Colonic mucosa (tissue), 4 donors: ENCODE measurements around the gene MACROH2A1. TPM values are rescaled to one million over a fixed set of nuclear protein-coding genes. Genes with fewer than 3 reads are reported as not detected.
A peak's percentile ranks its signal among the peaks of the same experiment; 100 is the strongest.

Source experiments
- DNase-seq: peaks from one replicate; pipeline ENCODE4 v3.0.0-alpha.2; 2020
- H3K27ac ChIP-seq: fragments of 200-600 bp; one replicate; pipeline ENCODE4 v1.8.0; 2021
- H3K27me3 ChIP-seq: fragments of 200-600 bp; one replicate; pipeline ENCODE4 v1.8.0; 2021
- H3K36me3 ChIP-seq: fragments of 200-600 bp; one replicate; pipeline ENCODE4 v1.8.0; 2021
- H3K4me1 ChIP-seq: fragments of 200-600 bp; one replicate; pipeline ENCODE4 v1.8.0; 2021; ENCODE audit warnings: mild to moderate bottlenecking
- H3K4me3 ChIP-seq: fragments of 200-600 bp; one replicate; pipeline ENCODE4 v1.8.0; 2021
- H3K9ac ChIP-seq, 2 donors: one replicate each; pipeline ENCODE4 v1.7.0; 2013; ENCODE audit warnings: control low read depth in 2 of 2, low read depth in 2 of 2, low read length in 2 of 2
- H3K9me3 ChIP-seq: fragments of 200-600 bp; one replicate; pipeline ENCODE4 v1.8.0; 2021
- CTCF ChIP-seq: fragments of 200-600 bp; IDR thresholded peaks from one replicate; pipeline ENCODE4 v1.8.0; 2022; ENCODE audit warnings: antibody characterized with exemption, mild to moderate bottlenecking
- intact Hi-C: fragments of 100-400 bp; cut with DNase I; formaldehyde crosslinking; loops from one replicate; pipeline ENCODE4 v1.14.1; 2022
- total RNA-seq, 2 donors: library from RNA; stranded (reverse); fragmentation: NEBNext Ultra II Directional in 1 of 2; extraction: Animal tissue kit (Norgen Biotek cat#: 25700) in 1 of 2; gene quantifications; one replicate each; pipeline ENCODE4 v1.2.1, GENCODE V29; 2021
- donor health status: healthy.
- donor health status: DM: no; HTN: no; CAD: no.
- donor health status: DM: no; HTN: no; CAD: no.

The MACROH2A1 gene
- total RNA-seq, 2 donors from 2014 or later, result 191 to 323 TPM

GRCh38 chr5:135445306-135445985 is 46.4 kb upstream of the MACROH2A1 start:
- Histone ChIP-seq H3K9ac (no peak overlapping the region), H3K36me3 (no peaks in the 10 kb centered on the region), H3K27me3 (no peaks in the 10 kb centered on the region), H3K4me3 (no peak overlapping the region), H3K27ac (no peak overlapping the region), H3K4me1 (no peaks in the 10 kb centered on the region), H3K9me3 (no peaks in the 10 kb centered on the region)
- no peak for DNase-seq
- intact Hi-C loops, result no loop called here
- TF ChIP-seq CTCF, result no peak

- Histone ChIP-seq H3K36me3 (no peaks in the 10 kb centered on the region), H3K4me1 (no peaks in the 10 kb centered on the region), H3K27me3 (no peaks in the 10 kb centered on the region), H3K4me3 (no peak overlapping the region), H3K9ac (no peak overlapping the region), H3K27ac (no peak overlapping the region), H3K9me3 (no peaks in the 10 kb centered on the region)
- intact Hi-C loops, result no loop called here
- no peak for TF ChIP-seq CTCF
- DNase-seq, result no peak
These were observed 45.9 kb upstream of the MACROH2A1 start for GRCh38 chr5:135444881-135445280.

- intact Hi-C loops, result no loop called here
- no peak overlapping the region for H3K9ac ChIP-seq
- H3K27ac ChIP-seq, result no peak overlapping the region
- no peaks in the 10 kb centered on the region for H3K27me3 ChIP-seq
- no peak for TF ChIP-seq CTCF
- DNase-seq, result no peak
- H3K9me3 ChIP-seq, result no peaks in the 10 kb centered on the region
- no peaks in the 10 kb centered on the region for H3K4me1 ChIP-seq
- no peak overlapping the region for H3K4me3 ChIP-seq
- H3K36me3 ChIP-seq, result no peaks in the 10 kb centered on the region
These were observed 45.3 kb upstream of the MACROH2A1 start for GRCh38 chr5:135444360-135444759.

GRCh38 chr5:135443161-135443960 is 44.3 kb upstream of the MACROH2A1 start:
- H3K27ac ChIP-seq, result no peak overlapping the region
- no peaks in the 10 kb centered on the region for H3K9me3 ChIP-seq
- H3K9ac ChIP-seq, result no peak overlapping the region
- no peaks in the 10 kb centered on the region for H3K36me3 ChIP-seq
- peak; percentile 11 for DNase-seq
- no peaks in the 10 kb centered on the region for H3K4me1 ChIP-seq
- no peak for TF ChIP-seq CTCF
- no peaks in the 10 kb centered on the region for H3K27me3 ChIP-seq
- intact Hi-C loops, result no loop called here
- H3K4me3 ChIP-seq, result no peak overlapping the region

GRCh38 chr5:135442431-135443160 is 43.6 kb upstream of the MACROH2A1 start:
- intact Hi-C loops, result no loop called here
- Histone ChIP-seq H3K4me1 (no peaks in the 10 kb centered on the region), H3K4me3 (no peak overlapping the region), H3K27ac (no peak overlapping the region), H3K27me3 (no peaks in the 10 kb centered on the region), H3K36me3 (no peaks in the 10 kb centered on the region), H3K9me3 (no peaks in the 10 kb centered on the region), H3K9ac (no peak overlapping the region)
- DNase-seq, result no peak
- TF ChIP-seq CTCF, result no peak
